Sigmoid colon (tissue), 7 donors: ENCODE measurements around the gene KLHDC3. TPM values are rescaled to one million over a fixed set of nuclear protein-coding genes. Genes with fewer than 3 reads are reported as not detected.

ENCODE experiments used
- DNase-seq: peaks from one replicate; pipeline ENCODE4 v3.0.0-alpha.2; 2019
- H3K27ac ChIP-seq, 4 donors: fragments of 200-600 bp; sonication (generic); one replicate each; pipeline ENCODE4 v1.5.1; 2016 to 2019; ENCODE audit warnings: mild to moderate bottlenecking in 1 of 4
- H3K27me3 ChIP-seq, 3 donors: fragments of 200-600 bp; sonication (generic); one replicate each; pipeline ENCODE4 v1.5.1; 2019; ENCODE audit warnings: mild to moderate bottlenecking in 1 of 3
- H3K36me3 ChIP-seq, 4 donors: fragments of 200-600 bp; sonication (generic); one replicate each; pipeline ENCODE4 v1.5.1; 2016 to 2019
- H3K4me1 ChIP-seq, 4 donors: fragments of 200-600 bp; sonication (generic); one replicate each; pipeline ENCODE4 v1.5.1; 2017 to 2019
- H3K4me3 ChIP-seq, 4 donors: fragments of 200-600 bp; sonication (generic); one replicate each; pipeline ENCODE4 v1.5.1; 2017 to 2019; ENCODE audit warnings: mild to moderate bottlenecking in 2 of 4, moderate library complexity in 1 of 4
- H3K9me3 ChIP-seq, 4 donors: fragments of 200-600 bp in 3 of 4; sonication (generic) in 3 of 4; one replicate each; pipeline versions ENCODE4 v1.5.1 to v1.6.1; 2013 to 2019
- CTCF ChIP-seq, 4 experiments: fragments of 450-650 bp in 3 of 4; fragments of 200-600 bp in 1 of 4; IDR thresholded peaks; one replicate each; pipeline ENCODE4 v1.5.1; 2016 to 2019; ENCODE audit warnings: antibody characterized with exemption in 4 of 4, mild to moderate bottlenecking in 3 of 4, moderate library complexity in 2 of 4
- EP300 ChIP-seq, 4 donors: sonication (generic); formaldehyde crosslinking; IDR thresholded peaks; one replicate each; pipeline ENCODE4 v1.6.1; 2017; ENCODE audit warnings: antibody characterized with exemption in 4 of 4
- POLR2A ChIP-seq, 2 donors: fragments of 450-650 bp; IDR thresholded peaks; one replicate each; pipeline ENCODE4 v1.6.1; 2016; ENCODE audit warnings: antibody characterized with exemption in 2 of 2, mild to moderate bottlenecking in 2 of 2, moderate library complexity in 2 of 2
- POLR2AphosphoS5 ChIP-seq, 4 donors: sonication (generic); formaldehyde crosslinking; IDR thresholded peaks; one replicate each; pipeline ENCODE4 v1.6.1; 2017; ENCODE audit warnings: antibody characterized with exemption in 4 of 4
- WGBS, 2 donors: extraction: QIAGEN DNeasy Blood & Tissue Kit; methylation state at CpG; one replicate each; pipeline ENCODE4 v1.1.7; 2013; 5-methylcytosine and 5-hydroxymethylcytosine counted together
- intact Hi-C: fragments of 100-400 bp; cut with DNase I; formaldehyde crosslinking; loops from one replicate; pipeline ENCODE4 v1.15.1; 2023
- polyA plus RNA-seq, 3 donors: library from polyadenylated mRNA; stranded (reverse); fragments of 200-250 nt; gene quantifications; one replicate each; pipeline ENCODE4 v1.2.3, GENCODE V29; 2013
- total RNA-seq, 4 donors: library from RNA; depleted of rRNA; stranded (reverse); fragments of >200 nt; gene quantifications; one replicate each; pipeline ENCODE4 v1.1.0, GENCODE V29; 2016
- donor health status: healthy with polysubstance abuse.
- donor health status: Bipolar disorder and iron deficiency.
- donor health status: healthy.

KLHDC3 gene
- total and polyA plus RNA-seq, 7 donors = 64.3 to 158 (median 69.7) TPM

GRCh38 chr6:42973926-42974325, 40.1 kb upstream of the KLHDC3 start:
- Histone ChIP-seq H3K27me3 (no peaks in the 10 kb centered on the region), H3K4me1 (peaks cover 0 to 27% (median 24%) of the 10 kb centered on the region in 4 donors), H3K36me3 (peaks cover 0 to 9% (median 4%) of the 10 kb centered on the region in 4 donors), H3K27ac (no peak overlapping the region), H3K4me3 (no peak overlapping the region), H3K9me3 (no peaks in the 10 kb centered on the region)
- TF ChIP-seq CTCF (IDR thresholded peaks at IDR 0.05) (no peak), POLR2AphosphoS5 (IDR thresholded peaks at IDR 0.05) (no peak), EP300 (IDR thresholded peaks at IDR 0.05) (no peak), POLR2A (IDR thresholded peaks at IDR 0.05) (no peak)
- intact Hi-C loops = no loop called here
- WGBS, 2 donors = 93 to 95% methylated on average over 3 of the region's 3 CpGs
- no peak for DNase-seq

GRCh38 chr6:42974919-42975505, 39.0 kb upstream of the KLHDC3 start:
- intact Hi-C loops = no loop called here
- no peak for DNase-seq
- Histone ChIP-seq H3K27ac (no peak overlapping the region), H3K36me3 (peaks cover 0 to 3% (median 0%) of the 10 kb centered on the region in 4 donors), H3K4me1 (peaks cover 0 to 34% (median 30%) of the 10 kb centered on the region in 4 donors), H3K27me3 (no peaks in the 10 kb centered on the region), H3K4me3 (no peak overlapping the region), H3K9me3 (no peaks in the 10 kb centered on the region)
- 87 to 90% methylated on average over 5 of the region's 5 CpGs for WGBS, 2 donors
- TF ChIP-seq POLR2AphosphoS5 (IDR thresholded peaks at IDR 0.05) = no peak
- TF ChIP-seq CTCF (IDR thresholded peaks at IDR 0.05) = no peak
- no peak for TF ChIP-seq POLR2A (IDR thresholded peaks at IDR 0.05)
- TF ChIP-seq EP300 (IDR thresholded peaks at IDR 0.05) = no peak

GRCh38 chr6:42978487-42978838, 35.6 kb upstream of the KLHDC3 start:
- peaks cover 0 to 3% (median 0%) of the 10 kb centered on the region in 4 donors for H3K36me3 ChIP-seq
- TF ChIP-seq EP300 (IDR thresholded peaks at IDR 0.05) (no peak), POLR2A (IDR thresholded peaks at IDR 0.05) (no peak), CTCF (IDR thresholded peaks at IDR 0.05) (no peak), POLR2AphosphoS5 (IDR thresholded peaks at IDR 0.05) (no peak)
- H3K4me1 ChIP-seq = peaks cover 0 to 36% (median 30%) of the 10 kb centered on the region in 4 donors
- H3K27ac ChIP-seq = peak overlapping the region; percentile 91 to 93 (median 93)
- no peaks in the 10 kb centered on the region for H3K27me3 ChIP-seq
- 0 to 1% methylated on average over 28 of the region's 28 CpGs for WGBS, 2 donors
- H3K4me3 ChIP-seq = peak overlapping the region; percentile 82 to 99 (median 90)
- no peak for DNase-seq
- no peaks in the 10 kb centered on the region for H3K9me3 ChIP-seq
- intact Hi-C loops = loop anchor here (2.0 kb wide), 2 partner anchors 50 to 76 kb away; partner anchors contain the start of gene CNPY3

GRCh38 chr6:42978839-42979522, 35.1 kb upstream of the KLHDC3 start, which contains the start of gene PEX6:
TSS of gene PEX6 (minus strand) at chr6:42979181. CDS start at chr6:42979150, 31 bp downstream.
- peak; percentile 93 for DNase-seq
- Histone ChIP-seq H3K36me3 (peaks cover 0 to 3% (median 0%) of the 10 kb centered on the region in 4 donors), H3K27ac (peak within 1 kb of the TSS; percentile 91 to 93 (median 93)), H3K27me3 (no peaks in the 10 kb centered on the region), H3K9me3 (no peaks in the 10 kb centered on the region), H3K4me3 (peak within 1 kb of the TSS; percentile 82 to 99 (median 90)), H3K4me1 (peaks cover 0 to 41% (median 35%) of the 10 kb centered on the region in 4 donors)
- TF ChIP-seq CTCF (IDR thresholded peaks at IDR 0.05) (no peak), POLR2AphosphoS5 (IDR thresholded peaks at IDR 0.05) (peak; percentile 65 to 92 (median 72)), POLR2A (IDR thresholded peaks at IDR 0.05) (peak; percentile 43 to 66)
- WGBS, 2 donors = 0 to 1% methylated on average over 59 of the region's 59 CpGs
- intact Hi-C loops = loop anchor here (2.0 kb wide), 2 partner anchors 50 to 76 kb away; partner anchors contain the start of gene CNPY3
